ENCODE measurements around the gene ACADS. TPM values are rescaled to one million over a fixed set of nuclear protein-coding genes. Genes with fewer than 3 reads are reported as not detected.

The ACADS gene
- total RNA-seq, 1 donor from 2014 or later: 0.88 TPM

DNA sequence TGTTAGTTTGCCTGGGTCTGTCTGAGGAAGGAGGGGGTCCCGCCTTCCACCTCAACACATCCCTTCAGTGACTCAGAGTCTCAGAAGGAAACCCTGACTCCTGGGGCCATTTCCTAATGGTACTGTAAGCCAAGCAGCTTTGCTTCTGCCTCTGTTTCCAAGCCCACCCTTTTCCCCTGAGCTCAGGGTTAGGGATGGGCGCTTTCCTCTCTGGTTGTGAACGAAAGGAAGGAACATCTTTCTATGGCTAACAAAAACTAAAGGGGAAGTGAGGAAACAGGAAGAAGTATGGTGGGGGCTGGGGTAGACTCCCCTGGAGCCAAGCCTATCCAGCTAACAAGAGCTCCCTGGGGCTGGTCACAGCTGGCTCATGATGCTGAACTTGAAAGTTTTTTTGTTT, 27.0 kb upstream of the ACADS start:
- Histone ChIP-seq H3K4me2 (no peak overlapping the region), H3F3A (ENCODE audit: low read depth) (peaks cover 8% of the 10 kb centered on the region), H3K79me2 (ENCODE audit: low read depth) (no peaks in the 10 kb centered on the region), H3K9me3 (ENCODE audit: low read depth) (no peaks in the 10 kb centered on the region), H2AFZ (replicated peaks) (no peak overlapping the region), H3K9ac (no peak overlapping the region), H3K36me3 (no peaks in the 10 kb centered on the region), H3K4me1 (peaks cover 9% of the 10 kb centered on the region), H4K20me1 (ENCODE audit: low read depth) (peaks cover 35% of the 10 kb centered on the region), H3K27me3 (no peaks in the 10 kb centered on the region), H3K27ac (no peak overlapping the region), H3K4me3 (no peak overlapping the region)
- Mint-ChIP-seq H3K4me3 (peak overlapping the region; percentile 11), H3K36me3 (peaks cover 47% of the 10 kb centered on the region), H3K27ac (no peak overlapping the region), H3K9me3 (no peaks in the 10 kb centered on the region), H3K27me3 (ENCODE audit: insufficient read depth, low read depth) (peaks cover 11% of the 10 kb centered on the region), H3K4me1 (peaks cover 16% of the 10 kb centered on the region)
- DNase-seq (ENCODE audit: low spot score): no peak
- TF ChIP-seq, protein P1, sequence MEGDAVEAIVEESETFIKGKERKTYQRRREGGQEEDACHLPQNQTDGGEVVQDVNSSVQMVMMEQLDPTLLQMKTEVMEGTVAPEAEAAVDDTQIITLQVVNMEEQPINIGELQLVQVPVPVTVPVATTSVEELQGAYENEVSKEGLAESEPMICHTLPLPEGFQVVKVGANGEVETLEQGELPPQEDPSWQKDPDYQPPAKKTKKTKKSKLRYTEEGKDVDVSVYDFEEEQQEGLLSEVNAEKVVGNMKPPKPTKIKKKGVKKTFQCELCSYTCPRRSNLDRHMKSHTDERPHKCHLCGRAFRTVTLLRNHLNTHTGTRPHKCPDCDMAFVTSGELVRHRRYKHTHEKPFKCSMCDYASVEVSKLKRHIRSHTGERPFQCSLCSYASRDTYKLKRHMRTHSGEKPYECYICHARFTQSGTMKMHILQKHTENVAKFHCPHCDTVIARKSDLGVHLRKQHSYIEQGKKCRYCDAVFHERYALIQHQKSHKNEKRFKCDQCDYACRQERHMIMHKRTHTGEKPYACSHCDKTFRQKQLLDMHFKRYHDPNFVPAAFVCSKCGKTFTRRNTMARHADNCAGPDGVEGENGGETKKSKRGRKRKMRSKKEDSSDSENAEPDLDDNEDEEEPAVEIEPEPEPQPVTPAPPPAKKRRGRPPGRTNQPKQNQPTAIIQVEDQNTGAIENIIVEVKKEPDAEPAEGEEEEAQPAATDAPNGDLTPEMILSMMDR (IDR thresholded peaks at IDR 0.05): no peak
- TF ChIP-seq EZH2 (IDR thresholded peaks at IDR 0.05) (no peak), EZH2phosphoT487 (IDR thresholded peaks at IDR 0.05) (no peak)

DNA sequence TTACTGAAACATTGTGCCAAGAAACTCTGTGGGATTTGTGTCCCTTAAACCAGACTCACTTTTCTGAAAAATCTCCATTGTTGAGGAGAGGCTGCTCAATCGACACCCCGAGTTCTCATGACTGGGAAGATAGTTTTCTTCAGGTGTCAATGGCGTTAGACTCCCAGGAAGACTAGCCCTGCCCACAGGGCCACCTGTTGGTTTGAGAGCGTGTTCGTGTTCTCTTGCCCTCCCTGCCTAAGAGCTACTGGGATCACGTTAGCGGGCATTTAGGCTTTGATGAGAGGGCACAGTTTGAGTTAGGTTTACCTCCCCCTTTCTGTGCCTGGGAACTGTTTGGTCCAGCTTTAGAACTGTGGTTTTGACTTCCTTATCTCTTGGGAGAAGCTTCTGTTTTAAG, 26.1 kb upstream of the ACADS start:
- TF ChIP-seq EZH2 (IDR thresholded peaks at IDR 0.05) (no peak), EZH2phosphoT487 (IDR thresholded peaks at IDR 0.05) (no peak)
- TF ChIP-seq, protein P1 (IDR thresholded peaks at IDR 0.05): no peak
- peaks cover under 1% of the 10 kb centered on the region for H3K4me1 ChIP-seq
- H3K27me3 ChIP-seq: no peaks in the 10 kb centered on the region
- no peaks in the 10 kb centered on the region for H3K79me2 ChIP-seq (ENCODE audit: low read depth)
- no peaks in the 10 kb centered on the region for H3K36me3 ChIP-seq
- H3K4me1 Mint-ChIP-seq: peaks cover 8% of the 10 kb centered on the region
- H3K9me3 Mint-ChIP-seq: no peaks in the 10 kb centered on the region
- H2AFZ ChIP-seq (replicated peaks): no peak overlapping the region
- H3K27me3 Mint-ChIP-seq (ENCODE audit: insufficient read depth, low read depth): peaks cover 7% of the 10 kb centered on the region
- peaks cover 26% of the 10 kb centered on the region for H4K20me1 ChIP-seq (ENCODE audit: low read depth)
- no peak overlapping the region for H3K4me3 ChIP-seq
- H3F3A ChIP-seq (ENCODE audit: low read depth): peaks cover under 1% of the 10 kb centered on the region
- no peak overlapping the region for H3K27ac Mint-ChIP-seq
- no peaks in the 10 kb centered on the region for H3K9me3 ChIP-seq (ENCODE audit: low read depth)
- H3K4me3 Mint-ChIP-seq: no peak overlapping the region
- no peak overlapping the region for H3K27ac ChIP-seq
- H3K9ac ChIP-seq: no peak overlapping the region
- peaks cover 45% of the 10 kb centered on the region for H3K36me3 Mint-ChIP-seq
- DNase-seq (ENCODE audit: low spot score): no peak
- H3K4me2 ChIP-seq: no peak overlapping the region

DNA sequence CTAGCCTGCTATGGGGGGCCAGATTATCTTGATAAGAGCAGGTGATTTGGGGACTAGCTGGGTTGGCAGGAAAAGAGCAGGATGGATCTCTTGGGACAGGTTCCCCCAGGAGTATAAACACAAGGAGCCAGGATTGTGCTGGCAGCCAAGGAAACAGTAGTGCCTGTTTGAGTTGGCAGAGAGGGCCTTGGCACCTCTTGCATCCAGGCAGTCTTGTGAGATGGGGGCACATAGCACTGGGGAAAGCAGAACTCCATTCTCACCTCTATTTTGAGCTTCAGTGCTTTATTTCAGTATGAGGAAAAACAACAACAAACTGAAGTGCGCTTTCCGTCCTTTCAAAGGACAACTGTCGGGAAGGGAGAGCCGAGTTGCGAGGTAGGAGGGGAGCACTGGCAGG, 24.7 kb upstream of the ACADS start:
- TF ChIP-seq EZH2phosphoT487 (IDR thresholded peaks at IDR 0.05) (no peak), EZH2 (IDR thresholded peaks at IDR 0.05) (no peak)
- TF ChIP-seq, protein P1 (IDR thresholded peaks at IDR 0.05): no peak
- H3K4me1 ChIP-seq: no peaks in the 10 kb centered on the region
- peaks cover 2% of the 10 kb centered on the region for H3K4me1 Mint-ChIP-seq
- no peaks in the 10 kb centered on the region for H3K9me3 ChIP-seq (ENCODE audit: low read depth)
- H2AFZ ChIP-seq (replicated peaks): no peak overlapping the region
- H3K36me3 ChIP-seq: no peaks in the 10 kb centered on the region
- no peak overlapping the region for H3K9ac ChIP-seq
- peaks cover 12% of the 10 kb centered on the region for H4K20me1 ChIP-seq (ENCODE audit: low read depth)
- no peak for DNase-seq (ENCODE audit: low spot score)
- H3K36me3 Mint-ChIP-seq: peaks cover 34% of the 10 kb centered on the region
- no peak overlapping the region for H3K27ac ChIP-seq
- no peaks in the 10 kb centered on the region for H3K9me3 Mint-ChIP-seq
- H3K4me3 Mint-ChIP-seq: no peak overlapping the region
- no peak overlapping the region for H3K4me2 ChIP-seq
- no peaks in the 10 kb centered on the region for H3F3A ChIP-seq (ENCODE audit: low read depth)
- no peaks in the 10 kb centered on the region for H3K27me3 ChIP-seq
- no peaks in the 10 kb centered on the region for H3K79me2 ChIP-seq (ENCODE audit: low read depth)
- peaks cover under 1% of the 10 kb centered on the region for H3K27me3 Mint-ChIP-seq (ENCODE audit: insufficient read depth, low read depth)
- no peak overlapping the region for H3K4me3 ChIP-seq
- peak overlapping the region; percentile 30 for H3K27ac Mint-ChIP-seq

Data from neural progenitor cell (in vitro differentiated cells).